ENCODE measurements around the gene SLC35B4.

- TF ChIP-seq TEAD4 (IDR thresholded peaks at IDR 0.05) (no peak), TAF1 (IDR thresholded peaks at IDR 0.05; ENCODE audit: low read depth) (no peak), MAX (IDR thresholded peaks at IDR 0.05) (no peak), EP300 (IDR thresholded peaks at IDR 0.05; ENCODE audit: borderline replicate concordance) (no peak)
- TF ChIP-seq, protein P1, sequence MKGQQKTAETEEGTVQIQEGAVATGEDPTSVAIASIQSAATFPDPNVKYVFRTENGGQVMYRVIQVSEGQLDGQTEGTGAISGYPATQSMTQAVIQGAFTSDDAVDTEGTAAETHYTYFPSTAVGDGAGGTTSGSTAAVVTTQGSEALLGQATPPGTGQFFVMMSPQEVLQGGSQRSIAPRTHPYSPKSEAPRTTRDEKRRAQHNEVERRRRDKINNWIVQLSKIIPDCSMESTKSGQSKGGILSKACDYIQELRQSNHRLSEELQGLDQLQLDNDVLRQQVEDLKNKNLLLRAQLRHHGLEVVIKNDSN (IDR thresholded peaks at IDR 0.05): no peak
- TF ChIP-seq, protein P2, sequence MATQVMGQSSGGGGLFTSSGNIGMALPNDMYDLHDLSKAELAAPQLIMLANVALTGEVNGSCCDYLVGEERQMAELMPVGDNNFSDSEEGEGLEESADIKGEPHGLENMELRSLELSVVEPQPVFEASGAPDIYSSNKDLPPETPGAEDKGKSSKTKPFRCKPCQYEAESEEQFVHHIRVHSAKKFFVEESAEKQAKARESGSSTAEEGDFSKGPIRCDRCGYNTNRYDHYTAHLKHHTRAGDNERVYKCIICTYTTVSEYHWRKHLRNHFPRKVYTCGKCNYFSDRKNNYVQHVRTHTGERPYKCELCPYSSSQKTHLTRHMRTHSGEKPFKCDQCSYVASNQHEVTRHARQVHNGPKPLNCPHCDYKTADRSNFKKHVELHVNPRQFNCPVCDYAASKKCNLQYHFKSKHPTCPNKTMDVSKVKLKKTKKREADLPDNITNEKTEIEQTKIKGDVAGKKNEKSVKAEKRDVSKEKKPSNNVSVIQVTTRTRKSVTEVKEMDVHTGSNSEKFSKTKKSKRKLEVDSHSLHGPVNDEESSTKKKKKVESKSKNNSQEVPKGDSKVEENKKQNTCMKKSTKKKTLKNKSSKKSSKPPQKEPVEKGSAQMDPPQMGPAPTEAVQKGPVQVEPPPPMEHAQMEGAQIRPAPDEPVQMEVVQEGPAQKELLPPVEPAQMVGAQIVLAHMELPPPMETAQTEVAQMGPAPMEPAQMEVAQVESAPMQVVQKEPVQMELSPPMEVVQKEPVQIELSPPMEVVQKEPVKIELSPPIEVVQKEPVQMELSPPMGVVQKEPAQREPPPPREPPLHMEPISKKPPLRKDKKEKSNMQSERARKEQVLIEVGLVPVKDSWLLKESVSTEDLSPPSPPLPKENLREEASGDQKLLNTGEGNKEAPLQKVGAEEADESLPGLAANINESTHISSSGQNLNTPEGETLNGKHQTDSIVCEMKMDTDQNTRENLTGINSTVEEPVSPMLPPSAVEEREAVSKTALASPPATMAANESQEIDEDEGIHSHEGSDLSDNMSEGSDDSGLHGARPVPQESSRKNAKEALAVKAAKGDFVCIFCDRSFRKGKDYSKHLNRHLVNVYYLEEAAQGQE (IDR thresholded peaks at IDR 0.05; ENCODE audit: low read depth): no peak
These were observed 38.3 kb upstream of the SLC35B4 start for GRCh38 chr7:134355004-134355525.
